NCI-H526 treated with DMSO at 0.1 percent for 48 hours (cell line): ENCODE data around the gene MYO1D.
A peak's percentile ranks its signal among the peaks of the same experiment; 100 is the strongest.
"Not testable (repeated sequence)": the region's sequence is repeated elsewhere in the genome, so short reads cannot be mapped to it uniquely, and the experiment has no call there.

Experiments
- DNase-seq: peaks from one replicate; lab custom pipeline; 2025; lab: John Stamatoyannopoulos, UW

The MYO1D gene

GRCh38 chr17:32774695-32775084 lies 102.2 kb downstream of the MYO1D start:
- DNase-seq, result no peak

- DNase-seq, result no peak
Measured at GRCh38 chr17:32773856-32774694, 102.8 kb downstream of the MYO1D start.

- no peak for DNase-seq
Measured at GRCh38 chr17:32772453-32773025, 104.4 kb downstream of the MYO1D start.

GRCh38 chr17:32771396-32771795 lies 105.5 kb downstream of the MYO1D start:
- no peak for DNase-seq

GRCh38 chr17:32769846-32770245 lies 107.1 kb downstream of the MYO1D start:
- no peak for DNase-seq

GRCh38 chr17:32763855-32764439 lies 113.0 kb downstream of the MYO1D start:
- DNase-seq, result no peak

GRCh38 chr17:32759476-32759875 lies 117.4 kb downstream of the MYO1D start:
- DNase-seq, result no peak

- no peak for DNase-seq
Measured at GRCh38 chr17:32757963-32758362, 119.0 kb downstream of the MYO1D start.

- DNase-seq, result no peak
Measured at GRCh38 chr17:32756696-32757095, 120.2 kb downstream of the MYO1D start.

- peak; percentile 60 for DNase-seq
Measured at GRCh38 chr17:32755045-32755805, 121.7 kb downstream of the MYO1D start.

GRCh38 chr17:32752934-32753333 lies 124.0 kb downstream of the MYO1D start:
- no peak for DNase-seq

- DNase-seq, result no peak
Measured at GRCh38 chr17:32747856-32748255, 129.1 kb downstream of the MYO1D start.

- DNase-seq, result no peak
Measured at GRCh38 chr17:32746698-32747097, 130.2 kb downstream of the MYO1D start.

- DNase-seq, result no peak
Measured at GRCh38 chr17:32746280-32746679, 130.6 kb downstream of the MYO1D start.

GRCh38 chr17:32742681-32743538 lies 134.0 kb downstream of the MYO1D start:
- DNase-seq, result no peak

GRCh38 chr17:32741381-32741780 lies 135.5 kb downstream of the MYO1D start:
- no peak for DNase-seq

GRCh38 chr17:32739722-32740121 lies 137.2 kb downstream of the MYO1D start:
- DNase-seq, result no peak

GRCh38 chr17:32739151-32739550 lies 137.8 kb downstream of the MYO1D start:
- DNase-seq, result not testable (repeated sequence)

- DNase-seq, result no peak
Measured at GRCh38 chr17:32733401-32733800, 143.5 kb downstream of the MYO1D start.

GRCh38 chr17:32732900-32733299 lies 144.0 kb downstream of the MYO1D start:
- DNase-seq, result no peak

GRCh38 chr17:32732296-32732642 lies 144.7 kb downstream of the MYO1D start:
- DNase-seq, result no peak
